IPS-18c (cell line): ENCODE results near the gene WTIP.
A peak's percentile ranks its signal among the peaks of the same experiment; 100 is the strongest.
"Not testable (repeated sequence)": the region's sequence is repeated elsewhere in the genome, so short reads cannot be mapped to it uniquely, and the experiment has no call there.

Experiments
- H3K4me3 ChIP-seq: 2 replicates; pipeline ENCODE4 v1.7.0; 2013; ENCODE audit warnings: low read depth, mild to moderate bottlenecking, low read length, moderate library complexity; ENCODE audit not compliant: insufficient read depth
- H3K9me3 ChIP-seq: one replicate; pipeline ENCODE4 v1.6.1; 2013; ENCODE audit warnings: mild to moderate bottlenecking, low read length, moderate library complexity; ENCODE audit not compliant: control insufficient read depth, insufficient read depth

WTIP gene

DNA sequence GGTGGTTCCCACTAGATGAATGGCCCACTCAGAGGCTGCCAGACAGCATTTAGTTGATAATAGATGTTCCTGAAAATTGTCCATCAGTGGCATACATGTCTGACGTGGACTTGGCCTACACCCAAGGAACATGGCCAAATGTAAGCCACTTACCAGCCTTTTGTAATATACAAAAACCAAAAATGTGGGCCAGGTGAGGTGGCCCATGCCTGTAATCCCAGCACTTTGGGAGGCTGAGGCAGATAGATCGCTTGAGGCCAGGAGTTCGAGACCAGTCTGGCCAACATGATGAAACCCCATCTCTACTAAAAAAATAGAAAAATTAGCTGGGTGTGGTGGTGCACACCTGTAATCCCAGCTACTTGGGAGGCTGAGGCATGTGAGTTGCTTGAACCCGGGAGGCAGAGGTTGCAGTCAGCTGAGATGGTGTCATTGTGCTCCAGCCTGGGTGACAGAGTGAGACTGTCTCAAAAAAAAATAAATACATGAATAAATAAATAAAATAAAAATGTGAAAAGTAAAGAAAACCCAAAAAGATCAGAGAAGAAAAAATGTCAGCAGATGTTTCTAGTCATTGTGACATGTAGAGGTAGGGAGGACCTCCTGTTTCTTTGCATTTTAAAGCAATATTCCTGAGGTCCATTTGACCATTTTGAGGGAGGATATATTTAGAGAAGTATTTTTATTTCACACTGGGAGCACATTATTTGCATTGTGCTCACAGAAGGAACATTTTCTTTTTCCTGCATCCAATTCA is 7.1 kb upstream of the WTIP start:
- Histone ChIP-seq H3K4me3 (no peak overlapping the region), H3K9me3 (no peaks in the 10 kb centered on the region)

- H3K4me3 ChIP-seq = no peak overlapping the region
- no peaks in the 10 kb centered on the region for H3K9me3 ChIP-seq
Measured at GRCh38 chr19:34475026-34475974, 6.3 kb upstream of the WTIP start.

DNA sequence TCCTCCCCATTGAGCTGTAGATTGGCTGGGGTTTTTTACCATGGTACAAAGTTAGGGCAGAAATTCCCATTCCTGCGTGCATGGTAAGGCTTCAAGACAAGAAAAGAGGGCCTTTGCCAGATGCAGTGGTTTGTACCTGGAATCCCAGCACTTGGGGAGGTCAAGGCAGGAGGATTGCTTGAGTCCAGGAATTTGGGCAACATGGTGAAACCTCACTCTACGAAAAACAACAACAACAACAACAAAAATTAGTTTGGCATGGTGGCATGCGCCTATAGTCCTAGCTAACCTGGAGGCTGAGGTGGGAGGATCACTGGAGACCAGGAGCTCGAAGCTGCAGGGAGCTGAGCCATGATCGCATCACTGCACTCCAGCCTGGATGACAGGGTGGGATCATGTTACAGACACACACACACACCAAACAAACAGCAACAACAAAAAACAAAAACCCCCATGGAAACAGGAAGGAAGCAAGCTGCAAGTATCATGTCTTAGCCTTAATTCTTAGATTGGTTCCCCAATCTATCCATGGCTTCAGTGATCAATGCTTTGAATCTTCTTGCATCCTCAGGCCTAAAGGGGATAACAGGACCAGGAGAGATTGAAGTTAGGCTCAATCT is 5.5 kb upstream of the WTIP start:
- no peak overlapping the region for H3K4me3 ChIP-seq
- H3K9me3 ChIP-seq = no peaks in the 10 kb centered on the region

DNA sequence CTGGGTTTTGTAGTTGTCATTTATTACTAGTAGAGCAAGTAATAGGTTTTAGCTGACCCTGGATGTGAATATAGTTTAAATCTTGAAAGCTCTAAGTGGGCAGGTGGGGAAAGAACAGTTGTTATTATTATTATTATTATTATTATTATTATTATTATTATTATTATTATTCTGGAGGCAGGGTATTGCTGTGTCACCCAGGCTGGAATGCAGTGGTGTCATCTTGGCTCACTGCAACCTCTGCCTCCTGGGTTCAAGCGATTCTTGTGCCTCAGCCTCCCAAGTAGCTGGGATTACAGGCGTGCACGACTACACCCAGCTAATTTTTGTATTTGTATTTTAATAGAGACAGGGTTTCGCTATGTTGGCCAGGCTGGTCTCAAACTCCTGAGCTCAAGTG is 3.1 kb upstream of the WTIP start:
- H3K9me3 ChIP-seq, H3K4me3 ChIP-seq: not testable (repeated sequence)

DNA sequence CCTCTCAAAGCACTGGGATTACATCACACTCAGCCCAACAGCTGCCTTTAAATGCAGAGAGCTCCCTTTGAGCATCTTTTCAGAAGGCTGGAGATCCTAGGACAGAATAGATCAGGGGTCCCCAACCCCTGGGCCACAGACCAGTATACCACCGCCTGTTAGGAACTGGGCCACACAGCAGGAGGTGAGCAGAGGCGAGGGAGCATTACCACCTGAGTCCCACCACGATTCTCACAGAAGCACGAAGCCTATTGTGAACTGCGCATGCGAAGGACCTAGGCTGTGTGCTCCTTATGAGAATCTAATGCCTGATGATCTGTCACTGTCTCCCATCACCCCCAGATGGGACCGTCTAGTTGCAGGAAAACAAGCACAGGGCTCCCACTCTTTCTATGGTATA is 2.2 kb upstream of the WTIP start:
- H3K9me3 ChIP-seq = no peaks in the 10 kb centered on the region
- no peak overlapping the region for H3K4me3 ChIP-seq

DNA sequence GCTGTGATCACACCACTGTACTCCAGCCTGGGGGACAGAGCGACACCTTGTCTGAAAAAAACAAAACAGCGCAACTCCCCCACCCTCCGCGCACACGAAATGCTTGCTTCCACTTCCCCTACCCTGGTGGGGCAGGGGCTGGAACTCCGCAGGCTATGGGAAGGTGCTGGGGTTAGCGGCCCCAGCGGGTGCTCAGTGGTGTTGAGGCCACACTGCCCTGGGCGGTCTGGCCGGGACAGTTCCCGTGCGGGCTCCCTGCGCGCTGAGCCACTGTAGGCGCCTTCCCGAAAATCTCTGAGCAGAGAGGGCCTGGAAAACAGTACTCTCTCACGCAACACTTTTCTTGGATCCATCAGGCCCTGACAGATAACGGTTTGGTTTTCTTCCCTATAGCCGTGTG is 1.1 kb upstream of the WTIP start:
- H3K9me3 ChIP-seq = no peaks in the 10 kb centered on the region
- peak overlapping the region; percentile 59; the same call in 1 of the 2 replicates for H3K4me3 ChIP-seq

- peak overlapping the region; percentile 73 for H3K4me3 ChIP-seq
- H3K9me3 ChIP-seq = no peaks in the 10 kb centered on the region
Measured at GRCh38 chr19:34481861-34482379, 362 bp downstream of the WTIP start.

DNA sequence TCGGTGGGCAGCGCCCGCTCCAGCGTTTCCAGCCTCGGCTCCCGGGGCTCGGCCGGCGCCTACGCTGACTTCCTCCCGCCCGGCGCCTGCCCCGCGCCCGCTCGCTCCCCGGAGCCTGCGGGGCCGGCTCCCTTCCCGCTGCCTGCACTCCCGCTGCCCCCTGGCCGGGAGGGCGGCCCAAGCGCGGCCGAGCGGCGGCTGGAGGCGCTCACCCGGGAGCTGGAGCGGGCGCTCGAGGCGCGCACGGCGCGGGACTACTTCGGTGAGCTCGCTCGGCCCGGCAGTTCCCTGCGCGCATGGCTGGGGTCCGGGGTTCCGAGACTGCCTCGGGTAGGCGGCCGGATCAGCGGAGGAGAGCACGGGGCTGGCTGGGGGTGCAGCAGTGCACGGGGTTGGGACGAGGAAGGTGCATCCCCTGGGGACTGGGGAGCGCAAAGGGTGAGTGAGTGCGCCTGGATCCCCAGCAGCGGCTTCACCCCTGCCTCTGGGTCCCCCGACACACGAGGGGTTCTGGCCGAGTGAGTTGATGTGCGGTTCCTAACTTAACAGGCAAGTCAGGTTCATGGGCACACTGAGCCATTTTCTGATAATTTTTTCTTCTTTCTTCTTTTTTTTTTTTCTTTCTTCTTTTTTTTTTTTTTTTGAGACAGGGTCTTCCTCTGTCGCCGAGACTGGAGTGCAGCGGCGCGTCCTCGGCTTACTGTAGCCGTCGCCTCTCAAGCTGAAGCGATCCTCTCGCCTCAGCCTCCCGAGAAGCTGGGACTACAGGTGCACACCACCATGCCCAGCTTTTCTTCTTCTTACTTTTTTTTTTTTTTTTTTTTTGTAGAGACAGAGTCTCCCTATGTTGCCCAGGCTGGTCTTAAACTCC is 1.1 kb downstream of the WTIP start:
- Histone ChIP-seq H3K9me3 (no peaks in the 10 kb centered on the region), H3K4me3 (peak overlapping the region; percentile 73)

- Histone ChIP-seq H3K4me3 (no peak overlapping the region), H3K9me3 (no peaks in the 10 kb centered on the region)
Measured at GRCh38 chr19:34484328-34484727, 2.8 kb downstream of the WTIP start.

- Histone ChIP-seq H3K4me3 (no peak overlapping the region), H3K9me3 (no peaks in the 10 kb centered on the region)
Measured at GRCh38 chr19:34485831-34486230, 4.3 kb downstream of the WTIP start.

GRCh38 chr19:34487651-34488051 is 6.1 kb downstream of the WTIP start:
- Histone ChIP-seq H3K4me3 (no peak overlapping the region), H3K9me3 (no peaks in the 10 kb centered on the region)

GRCh38 chr19:34489175-34489574 is 7.6 kb downstream of the WTIP start:
- Histone ChIP-seq H3K9me3 (no peaks in the 10 kb centered on the region), H3K4me3 (no peak overlapping the region)

GRCh38 chr19:34490141-34490766 is 8.7 kb downstream of the WTIP start:
- Histone ChIP-seq H3K4me3 (no peak overlapping the region), H3K9me3 (no peaks in the 10 kb centered on the region)

DNA sequence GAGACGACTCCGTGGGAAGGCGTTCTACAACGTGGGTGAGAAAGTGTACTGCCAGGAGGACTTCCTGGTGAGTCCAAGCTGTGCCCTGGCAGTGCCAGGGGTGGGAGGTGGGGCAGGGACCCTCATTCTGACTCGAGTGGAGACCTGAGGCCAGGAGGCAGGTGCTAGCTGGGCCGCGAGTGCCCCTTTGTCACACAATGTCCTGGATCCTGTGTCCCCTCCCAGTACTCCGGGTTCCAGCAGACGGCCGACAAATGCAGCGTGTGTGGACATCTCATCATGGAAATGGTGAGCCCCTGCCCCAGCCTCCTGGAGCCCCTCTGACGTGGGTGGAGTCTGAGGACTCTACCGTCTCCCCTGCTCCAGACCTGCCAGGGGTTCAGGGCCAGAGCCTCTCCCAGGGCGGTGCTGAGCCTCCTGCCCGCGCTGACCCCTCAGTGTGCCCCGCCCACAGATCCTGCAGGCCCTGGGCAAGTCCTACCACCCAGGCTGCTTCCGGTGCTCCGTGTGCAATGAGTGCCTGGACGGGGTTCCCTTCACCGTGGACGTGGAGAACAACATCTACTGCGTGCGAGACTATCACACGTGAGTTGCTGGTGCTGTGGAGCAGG is 11.6 kb downstream of the WTIP start:
- H3K4me3 ChIP-seq = no peak overlapping the region
- no peaks in the 10 kb centered on the region for H3K9me3 ChIP-seq

- Histone ChIP-seq H3K9me3 (no peaks in the 10 kb centered on the region), H3K4me3 (no peak overlapping the region)
Measured at GRCh38 chr19:34493649-34494044, 12.1 kb downstream of the WTIP start.

- H3K4me3 ChIP-seq = no peak overlapping the region
- H3K9me3 ChIP-seq = no peaks in the 10 kb centered on the region
Measured at GRCh38 chr19:34494601-34495000, 13.0 kb downstream of the WTIP start.
